HepG2 (cell line): ENCODE measurements around the gene TXNRD1.

Source experiments
- CBFB ChIP-seq: sonication (generic); formaldehyde crosslinking; IDR thresholded peaks from 2 replicates; pipeline ENCODE4 v1.4.0; 2020; ENCODE audit warnings: missing genetic modification reagents
- EP300 ChIP-seq, 3 experiments: sonication (generic) in 1 of 3; formaldehyde crosslinking in 1 of 3; IDR thresholded peaks; 2 replicates each; pipeline versions ENCODE4 v1.5.1 to v1.6.1; 2011 to 2020; ENCODE audit warnings: low read depth in 2 of 3, low read length in 2 of 3, borderline replicate concordance in 1 of 3, improper control_type of control experiment in 1 of 3, mild to moderate bottlenecking in 1 of 3, missing genetic modification reagents in 1 of 3, moderate library complexity in 1 of 3
- FOXK2 ChIP-seq: fragments of 450-650 bp; IDR thresholded peaks from 2 replicates; pipeline ENCODE4 v1.6.1; 2016
- POLR2AphosphoS5 ChIP-seq: IDR thresholded peaks from 2 replicates; pipeline ENCODE4 v1.6.1; 2012; ENCODE audit warnings: low read depth, low read length
- RELA ChIP-seq: sonication (generic); formaldehyde crosslinking; IDR thresholded peaks from 2 replicates; pipeline ENCODE4 v1.4.0; 2020; ENCODE audit warnings: missing genetic modification reagents
- ZMYM2 ChIP-seq: sonication (generic); formaldehyde crosslinking; IDR thresholded peaks from 2 replicates; pipeline ENCODE4 v1.8.0; 2022; ENCODE audit warnings: mild to moderate bottlenecking, missing genetic modification reagents
- ZNF773 ChIP-seq: sonication (generic); formaldehyde crosslinking; IDR thresholded peaks from 2 replicates; pipeline ENCODE4 v1.4.0; 2020; ENCODE audit warnings: missing genetic modification reagents, borderline replicate concordance
- TF ChIP-seq, protein P1 (sequence below): sonication (generic); formaldehyde crosslinking; IDR thresholded peaks from 2 replicates; pipeline ENCODE4 v1.5.0; 2020; ENCODE audit warnings: mild to moderate bottlenecking, missing genetic modification reagents, moderate library complexity
- TF ChIP-seq, protein P2 (sequence below): sonication (generic); formaldehyde crosslinking; IDR thresholded peaks from 2 replicates; pipeline ENCODE4 v1.4.0; 2020; ENCODE audit warnings: missing genetic modification reagents

DNA sequence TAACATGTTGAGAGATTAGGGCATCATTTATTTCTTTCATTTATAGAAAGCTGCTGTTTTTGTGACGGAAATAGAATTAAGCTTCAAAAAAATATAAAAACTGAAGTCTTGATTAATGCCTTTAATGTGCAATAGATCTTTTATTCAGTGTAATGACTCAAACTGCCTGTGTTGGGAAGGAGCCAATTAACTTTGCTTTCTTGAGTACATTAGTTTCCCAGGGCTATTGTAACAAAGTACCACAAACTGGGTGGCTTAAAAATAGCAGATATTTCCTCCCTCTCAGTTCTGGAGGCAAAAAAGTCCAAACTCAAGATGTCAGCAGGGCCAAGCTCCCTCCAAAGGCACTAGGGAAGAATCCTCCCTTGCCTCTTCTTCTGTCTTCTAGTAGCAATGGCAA is 124.6 kb downstream of the TXNRD1 start:
- no peak for TF ChIP-seq CBFB
- no peak for TF ChIP-seq FOXK2
- no peak for TF ChIP-seq EP300 (IDR thresholded peaks at IDR 0.05; ENCODE audit: low read depth in 2 of 2, low read length in 2 of 2)
- no peak for TF ChIP-seq EP300 (CRISPR knock-in tag; IDR thresholded peaks at IDR 0.05; ENCODE audit: borderline replicate concordance)
- no peak for TF ChIP-seq RELA
- TF ChIP-seq, protein P1, sequence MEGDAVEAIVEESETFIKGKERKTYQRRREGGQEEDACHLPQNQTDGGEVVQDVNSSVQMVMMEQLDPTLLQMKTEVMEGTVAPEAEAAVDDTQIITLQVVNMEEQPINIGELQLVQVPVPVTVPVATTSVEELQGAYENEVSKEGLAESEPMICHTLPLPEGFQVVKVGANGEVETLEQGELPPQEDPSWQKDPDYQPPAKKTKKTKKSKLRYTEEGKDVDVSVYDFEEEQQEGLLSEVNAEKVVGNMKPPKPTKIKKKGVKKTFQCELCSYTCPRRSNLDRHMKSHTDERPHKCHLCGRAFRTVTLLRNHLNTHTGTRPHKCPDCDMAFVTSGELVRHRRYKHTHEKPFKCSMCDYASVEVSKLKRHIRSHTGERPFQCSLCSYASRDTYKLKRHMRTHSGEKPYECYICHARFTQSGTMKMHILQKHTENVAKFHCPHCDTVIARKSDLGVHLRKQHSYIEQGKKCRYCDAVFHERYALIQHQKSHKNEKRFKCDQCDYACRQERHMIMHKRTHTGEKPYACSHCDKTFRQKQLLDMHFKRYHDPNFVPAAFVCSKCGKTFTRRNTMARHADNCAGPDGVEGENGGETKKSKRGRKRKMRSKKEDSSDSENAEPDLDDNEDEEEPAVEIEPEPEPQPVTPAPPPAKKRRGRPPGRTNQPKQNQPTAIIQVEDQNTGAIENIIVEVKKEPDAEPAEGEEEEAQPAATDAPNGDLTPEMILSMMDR (CRISPR knock-in tag), result no peak
- TF ChIP-seq ZNF773, result no peak
- no peak for TF ChIP-seq ZMYM2 (CRISPR knock-in tag)
- TF ChIP-seq POLR2AphosphoS5, result no peak
- TF ChIP-seq, protein P2, sequence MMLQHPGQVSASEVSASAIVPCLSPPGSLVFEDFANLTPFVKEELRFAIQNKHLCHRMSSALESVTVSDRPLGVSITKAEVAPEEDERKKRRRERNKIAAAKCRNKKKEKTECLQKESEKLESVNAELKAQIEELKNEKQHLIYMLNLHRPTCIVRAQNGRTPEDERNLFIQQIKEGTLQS (CRISPR knock-in tag), result no peak
